PC-3 (cell line): ENCODE data around the gene FOXRED2.

Experiments used
- EZH2 ChIP-seq: fragments of 300-600 bp; sonication (generic); IDR thresholded peaks from one replicate; pipeline ENCODE4 v1.6.1; 2017; ENCODE audit warnings: antibody characterized with exemption, mild to moderate bottlenecking, low read length; ENCODE audit not compliant: unreplicated experiment
- EZH2phosphoT487 ChIP-seq: fragments of 300-600 bp; sonication (generic); IDR thresholded peaks from 2 replicates; pipeline ENCODE4 v1.6.1; 2018; ENCODE audit warnings: mild to moderate bottlenecking, antibody characterized with exemption, low read length, borderline replicate concordance
- TF ChIP-seq, protein P1 (sequence below): fragments of 300-600 bp; sonication (generic); conservative IDR thresholded peaks from 2 replicates; pipeline ENCODE4 v1.5.1; 2017; ENCODE audit warnings: antibody characterized with exemption, low read depth, mild to moderate bottlenecking, low read length

DNA sequence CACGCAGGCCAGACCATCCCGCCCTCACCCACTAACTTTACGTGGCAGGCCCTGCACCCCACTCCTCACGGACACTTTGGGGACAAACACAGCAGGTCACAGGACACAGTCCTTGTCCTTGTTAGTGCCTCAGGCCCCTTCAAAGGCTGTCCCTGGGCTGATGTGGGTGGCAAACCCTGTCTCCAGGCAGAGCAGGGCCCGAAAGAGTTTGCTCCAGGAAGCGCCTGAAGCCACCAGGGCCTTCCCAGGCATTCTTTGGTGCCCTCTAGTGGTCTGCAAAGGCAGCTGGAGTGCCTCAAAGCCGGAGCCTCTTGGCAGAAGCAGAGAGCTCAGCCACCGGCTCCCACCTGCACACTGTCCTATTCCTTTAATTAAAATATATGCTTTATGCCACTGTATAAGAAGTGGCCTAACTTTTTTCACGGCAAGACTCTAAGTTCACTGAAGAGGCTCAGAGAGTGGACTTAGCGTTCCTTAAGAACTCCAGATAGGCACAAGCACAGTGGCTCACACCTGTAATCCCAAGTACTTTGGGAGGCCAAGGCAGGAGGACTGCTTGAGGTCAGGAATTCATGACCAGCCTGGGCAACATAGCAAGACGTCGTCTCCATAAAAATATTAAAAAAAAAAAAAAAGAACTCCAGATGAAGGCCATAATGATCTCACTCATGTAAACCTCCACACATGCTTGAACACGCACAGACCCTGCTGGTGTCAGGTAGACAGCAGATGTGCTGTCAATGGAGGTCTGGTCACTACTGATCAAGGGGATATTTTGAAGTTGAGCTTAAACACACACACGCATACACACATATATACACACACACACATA, 36.5 kb downstream of the FOXRED2 start:
- TF ChIP-seq, protein P1, sequence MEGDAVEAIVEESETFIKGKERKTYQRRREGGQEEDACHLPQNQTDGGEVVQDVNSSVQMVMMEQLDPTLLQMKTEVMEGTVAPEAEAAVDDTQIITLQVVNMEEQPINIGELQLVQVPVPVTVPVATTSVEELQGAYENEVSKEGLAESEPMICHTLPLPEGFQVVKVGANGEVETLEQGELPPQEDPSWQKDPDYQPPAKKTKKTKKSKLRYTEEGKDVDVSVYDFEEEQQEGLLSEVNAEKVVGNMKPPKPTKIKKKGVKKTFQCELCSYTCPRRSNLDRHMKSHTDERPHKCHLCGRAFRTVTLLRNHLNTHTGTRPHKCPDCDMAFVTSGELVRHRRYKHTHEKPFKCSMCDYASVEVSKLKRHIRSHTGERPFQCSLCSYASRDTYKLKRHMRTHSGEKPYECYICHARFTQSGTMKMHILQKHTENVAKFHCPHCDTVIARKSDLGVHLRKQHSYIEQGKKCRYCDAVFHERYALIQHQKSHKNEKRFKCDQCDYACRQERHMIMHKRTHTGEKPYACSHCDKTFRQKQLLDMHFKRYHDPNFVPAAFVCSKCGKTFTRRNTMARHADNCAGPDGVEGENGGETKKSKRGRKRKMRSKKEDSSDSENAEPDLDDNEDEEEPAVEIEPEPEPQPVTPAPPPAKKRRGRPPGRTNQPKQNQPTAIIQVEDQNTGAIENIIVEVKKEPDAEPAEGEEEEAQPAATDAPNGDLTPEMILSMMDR, result peak; percentile 82
- TF ChIP-seq EZH2 (no peak), EZH2phosphoT487 (no peak)
